PFSK-1 (cell line): ENCODE results near the gene ZC3H18.

Experiments used
- FOXP2 ChIP-seq: optimal IDR thresholded peaks from 2 replicates; pipeline ENCODE3; 2011; ENCODE audit warnings: borderline replicate concordance, control low read depth, inconsistent platforms; ENCODE audit not compliant: insufficient read depth; ENCODE audit errors: extremely low read length, extremely low read depth
- POLR2AphosphoS5 ChIP-seq: IDR thresholded peaks from 2 replicates; pipeline ENCODE4 v1.6.1; 2012; ENCODE audit warnings: low read depth, mild to moderate bottlenecking, control low read depth, low read length, moderate library complexity
- REST ChIP-seq, 2 experiments: IDR thresholded peaks; 2 replicates each; pipeline versions ENCODE4 v1.6.1 to v1.8.0; 2011 to 2012; ENCODE audit warnings: low read depth in 2 of 2, low read length in 2 of 2, control low read depth in 1 of 2, inconsistent platforms in 1 of 2, mild to moderate bottlenecking in 1 of 2, moderate library complexity in 1 of 2; ENCODE audit not compliant: insufficient read depth in 1 of 2
- SIN3A ChIP-seq: IDR thresholded peaks from 2 replicates; pipeline ENCODE4 v1.6.1; 2012; ENCODE audit warnings: mild to moderate bottlenecking, low read length, moderate library complexity, borderline replicate concordance; ENCODE audit not compliant: insufficient read depth
- TAF1 ChIP-seq: IDR thresholded peaks from 2 replicates; pipeline ENCODE4 v1.6.1; 2012; ENCODE audit warnings: low read length, control low read depth, borderline replicate concordance; ENCODE audit not compliant: insufficient read depth

Gene ZC3H18

GRCh38 chr16:88681084-88681680 lies 111.0 kb downstream of the ZC3H18 start:
- TF ChIP-seq POLR2AphosphoS5 (no peak), SIN3A (no peak), REST (IDR thresholded peaks at IDR 0.05; ENCODE audit: insufficient read depth in 1 of 2, low read depth in 2 of 2, low read length in 2 of 2) (no peak), FOXP2 (no peak), TAF1 (no peak)
